Measurements from ENCODE around the gene NLRC3. TPM values are rescaled to one million over a fixed set of nuclear protein-coding genes. Genes with fewer than 3 reads are reported as not detected.

NLRC3 gene
- total RNA-seq, 1 experiment from 2014 or later = not detected

GRCh38 chr16:3514621-3515020 is 62.6 kb downstream of the NLRC3 start:
- H3K4me1 ChIP-seq (ENCODE audit: insufficient read depth, low read length) = peaks cover 8% of the 10 kb centered on the region
- H3K27ac ChIP-seq (ENCODE audit: low read length) = no peak overlapping the region
- H3K4me3 ChIP-seq (ENCODE audit: low read length) = no peak overlapping the region
- DNase-seq (no peak), ATAC-seq (no peak)
- BruUV-seq (replicated peaks) = no TSS peak
- ChIA-PET POLR2A (ENCODE audit: unreplicated experiment) (no interaction called here), CTCF (no interaction called here)
- H3K9ac ChIP-seq (ENCODE audit: low read length) = no peak overlapping the region
- H3K4me2 ChIP-seq (ENCODE audit: low read length) = no peak overlapping the region
- H3K36me3 ChIP-seq (ENCODE audit: low read depth, low read length) = no peaks in the 10 kb centered on the region
- H3K79me2 ChIP-seq (ENCODE audit: low read length) = no peaks in the 10 kb centered on the region
- no peak for TF ChIP-seq EZH2 (IDR thresholded peaks at IDR 0.05; ENCODE audit: low read length, unreplicated experiment)
- H3K9me3 ChIP-seq (ENCODE audit: low read length) = no peaks in the 10 kb centered on the region
- no peak overlapping the region for H2AFZ ChIP-seq (ENCODE audit: low read length)
- intact Hi-C loops (cut with micrococcal nuclease) = no loop called here
- no peaks in the 10 kb centered on the region for H4K20me1 ChIP-seq (ENCODE audit: low read length)
- no peaks in the 10 kb centered on the region for H3K27me3 ChIP-seq (ENCODE audit: low read length)
- H3K9me2 ChIP-seq (replicated peaks; ENCODE audit: low read length) = no peaks in the 10 kb centered on the region
- H3F3A ChIP-seq (ENCODE audit: low read length, unreplicated experiment) = no peaks in the 10 kb centered on the region

- intact Hi-C loops (cut with micrococcal nuclease) = no loop called here
- BruUV-seq (replicated peaks) = no TSS peak
- TF ChIP-seq CTCF (conservative IDR thresholded peaks at IDR 0.05; ENCODE audit: low read depth, low read length) (no peak), EZH2 (IDR thresholded peaks at IDR 0.05; ENCODE audit: low read length, unreplicated experiment) (no peak), EZH2phosphoT487 (IDR thresholded peaks at IDR 0.05; ENCODE audit: borderline replicate concordance, low read length) (no peak)
- Histone ChIP-seq H3K36me3 (ENCODE audit: low read depth, low read length) (no peaks in the 10 kb centered on the region), H4K20me1 (ENCODE audit: low read length) (no peaks in the 10 kb centered on the region), H3K4me1 (ENCODE audit: insufficient read depth, low read length) (peaks cover 7% of the 10 kb centered on the region), H3K9ac (ENCODE audit: low read length) (no peak overlapping the region), H3K79me2 (ENCODE audit: low read length) (no peaks in the 10 kb centered on the region), H3F3A (ENCODE audit: low read length, unreplicated experiment) (no peaks in the 10 kb centered on the region), H3K27me3 (ENCODE audit: low read length) (no peaks in the 10 kb centered on the region), H2AFZ (ENCODE audit: low read length) (no peak overlapping the region), H3K9me2 (replicated peaks; ENCODE audit: low read length) (no peaks in the 10 kb centered on the region), H3K4me3 (ENCODE audit: low read length) (no peak overlapping the region), H3K9me3 (ENCODE audit: low read length) (no peaks in the 10 kb centered on the region), H3K27ac (ENCODE audit: low read length) (no peak overlapping the region), H3K4me2 (ENCODE audit: low read length) (no peak overlapping the region)
- CTCF ChIA-PET = no interaction called here
- no peak for ATAC-seq
- no peak for DNase-seq
- POLR2A ChIA-PET (ENCODE audit: unreplicated experiment) = no interaction called here
Measured at GRCh38 chr16:3513892-3514583, 63.2 kb downstream of the NLRC3 start.

GRCh38 chr16:3511286-3512180 is 65.7 kb downstream of the NLRC3 start:
- TF ChIP-seq EZH2phosphoT487 (IDR thresholded peaks at IDR 0.05; ENCODE audit: borderline replicate concordance, low read length) (no peak), CTCF (conservative IDR thresholded peaks at IDR 0.05; ENCODE audit: low read depth, low read length) (no peak), EZH2 (IDR thresholded peaks at IDR 0.05; ENCODE audit: low read length, unreplicated experiment) (no peak)
- Histone ChIP-seq H3K27ac (ENCODE audit: low read length) (no peak overlapping the region), H3K79me2 (ENCODE audit: low read length) (no peaks in the 10 kb centered on the region), H3K4me3 (ENCODE audit: low read length) (no peak overlapping the region), H3K9me3 (ENCODE audit: low read length) (no peaks in the 10 kb centered on the region), H3K9me2 (replicated peaks; ENCODE audit: low read length) (no peaks in the 10 kb centered on the region), H3K9ac (ENCODE audit: low read length) (no peak overlapping the region), H3K4me1 (ENCODE audit: insufficient read depth, low read length) (peaks cover 7% of the 10 kb centered on the region; the same call in 1 of the 2 replicates), H3K27me3 (ENCODE audit: low read length) (no peaks in the 10 kb centered on the region), H3K4me2 (ENCODE audit: low read length) (no peak overlapping the region), H3K36me3 (ENCODE audit: low read depth, low read length) (peaks cover 3% of the 10 kb centered on the region; the same call in 1 of the 2 replicates), H2AFZ (ENCODE audit: low read length) (no peak overlapping the region), H3F3A (ENCODE audit: low read length, unreplicated experiment) (no peaks in the 10 kb centered on the region), H4K20me1 (ENCODE audit: low read length) (no peaks in the 10 kb centered on the region)
- DNase-seq = no peak
- BruUV-seq (replicated peaks) = no TSS peak
- intact Hi-C loops (cut with micrococcal nuclease) = no loop called here
- ATAC-seq = no peak
- POLR2A ChIA-PET (ENCODE audit: unreplicated experiment) = no interaction called here
- CTCF ChIA-PET = no interaction called here

Data from PC-3 (cell line).